ENCODE measurements around the gene ARHGEF16. TPM values are rescaled to one million over a fixed set of nuclear protein-coding genes. Genes with fewer than 3 reads are reported as not detected.

ARHGEF16 gene
- polyA plus RNA-seq, 1 experiment, result not detected

DNA sequence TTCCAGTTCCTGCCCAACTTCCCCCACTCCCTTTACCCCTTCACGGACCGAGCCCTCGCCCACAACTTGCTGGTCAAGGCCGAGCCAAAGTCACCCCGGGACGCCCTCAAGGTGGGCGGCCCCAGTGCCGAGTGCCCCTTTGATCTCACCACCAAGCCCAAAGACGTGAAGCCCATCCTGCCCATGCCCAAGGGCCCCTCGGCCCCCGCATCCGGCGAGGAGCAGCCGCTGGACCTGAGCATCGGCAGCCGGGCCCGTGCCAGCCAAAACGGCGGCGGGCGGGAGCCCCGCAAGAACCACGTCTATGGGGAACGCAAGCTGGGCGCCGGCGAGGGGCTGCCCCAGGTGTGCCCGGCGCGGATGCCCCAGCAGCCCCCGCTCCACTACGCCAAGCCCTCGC is 42.1 kb upstream of the ARHGEF16 start:
- CTCF ChIA-PET, result no interaction called here
- TF ChIP-seq, protein P1, sequence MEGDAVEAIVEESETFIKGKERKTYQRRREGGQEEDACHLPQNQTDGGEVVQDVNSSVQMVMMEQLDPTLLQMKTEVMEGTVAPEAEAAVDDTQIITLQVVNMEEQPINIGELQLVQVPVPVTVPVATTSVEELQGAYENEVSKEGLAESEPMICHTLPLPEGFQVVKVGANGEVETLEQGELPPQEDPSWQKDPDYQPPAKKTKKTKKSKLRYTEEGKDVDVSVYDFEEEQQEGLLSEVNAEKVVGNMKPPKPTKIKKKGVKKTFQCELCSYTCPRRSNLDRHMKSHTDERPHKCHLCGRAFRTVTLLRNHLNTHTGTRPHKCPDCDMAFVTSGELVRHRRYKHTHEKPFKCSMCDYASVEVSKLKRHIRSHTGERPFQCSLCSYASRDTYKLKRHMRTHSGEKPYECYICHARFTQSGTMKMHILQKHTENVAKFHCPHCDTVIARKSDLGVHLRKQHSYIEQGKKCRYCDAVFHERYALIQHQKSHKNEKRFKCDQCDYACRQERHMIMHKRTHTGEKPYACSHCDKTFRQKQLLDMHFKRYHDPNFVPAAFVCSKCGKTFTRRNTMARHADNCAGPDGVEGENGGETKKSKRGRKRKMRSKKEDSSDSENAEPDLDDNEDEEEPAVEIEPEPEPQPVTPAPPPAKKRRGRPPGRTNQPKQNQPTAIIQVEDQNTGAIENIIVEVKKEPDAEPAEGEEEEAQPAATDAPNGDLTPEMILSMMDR (IDR thresholded peaks at IDR 0.05; ENCODE audit: low read depth, low read length), result no peak
- H3K9me3 ChIP-seq (ENCODE audit: control insufficient read depth, insufficient read depth, low read length), result peaks cover 94% of the 10 kb centered on the region
- H3K27ac ChIP-seq (ENCODE audit: low read depth, low read length), result no peak overlapping the region
- no peaks in the 10 kb centered on the region for H3K27me3 ChIP-seq (ENCODE audit: control insufficient read depth, insufficient read depth, low read length)
- H3K4me3 ChIP-seq (ENCODE audit: low read depth, low read length), result no peak overlapping the region
- POLR2A ChIA-PET, result no interaction called here
- no peak for DNase-seq (ENCODE audit: low read depth, low spot score)

DNA sequence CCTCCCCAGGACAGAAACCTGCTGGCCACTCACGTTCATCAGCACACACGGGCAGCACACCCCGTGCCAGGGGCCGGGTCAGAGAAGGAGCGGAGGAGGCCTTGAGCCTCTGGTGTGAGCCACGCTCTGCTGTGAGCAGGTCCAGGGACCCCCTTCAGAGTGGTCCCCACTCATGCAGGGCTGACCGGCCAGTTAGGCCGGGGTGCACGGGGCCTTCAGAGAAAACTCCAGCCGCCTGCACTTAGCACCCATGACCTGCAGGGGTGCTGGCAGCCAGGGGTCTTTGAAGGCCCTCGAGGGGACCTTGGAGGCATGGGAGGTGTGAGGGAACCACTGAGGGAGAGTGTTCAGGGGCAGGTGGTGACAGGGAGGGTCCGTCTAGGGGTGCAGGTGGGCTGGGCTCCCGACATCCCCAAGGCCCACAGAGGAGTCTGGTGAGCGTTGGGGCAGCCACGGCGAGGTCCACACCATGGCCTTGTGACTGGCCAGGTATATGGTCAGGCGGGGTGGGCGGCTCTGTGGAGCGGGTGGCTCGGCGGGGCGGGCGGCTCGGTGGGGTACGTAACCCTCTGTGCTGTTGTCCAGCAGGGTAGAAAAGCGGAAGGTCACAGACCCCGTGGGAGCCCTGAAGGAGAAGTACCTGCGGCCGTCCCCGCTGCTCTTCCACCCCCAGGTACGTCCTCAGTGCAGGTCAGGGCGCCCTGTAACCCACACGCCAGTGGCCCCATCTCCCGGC is 40.3 kb upstream of the ARHGEF16 start:
- CTCF ChIA-PET, result no interaction called here

DNA sequence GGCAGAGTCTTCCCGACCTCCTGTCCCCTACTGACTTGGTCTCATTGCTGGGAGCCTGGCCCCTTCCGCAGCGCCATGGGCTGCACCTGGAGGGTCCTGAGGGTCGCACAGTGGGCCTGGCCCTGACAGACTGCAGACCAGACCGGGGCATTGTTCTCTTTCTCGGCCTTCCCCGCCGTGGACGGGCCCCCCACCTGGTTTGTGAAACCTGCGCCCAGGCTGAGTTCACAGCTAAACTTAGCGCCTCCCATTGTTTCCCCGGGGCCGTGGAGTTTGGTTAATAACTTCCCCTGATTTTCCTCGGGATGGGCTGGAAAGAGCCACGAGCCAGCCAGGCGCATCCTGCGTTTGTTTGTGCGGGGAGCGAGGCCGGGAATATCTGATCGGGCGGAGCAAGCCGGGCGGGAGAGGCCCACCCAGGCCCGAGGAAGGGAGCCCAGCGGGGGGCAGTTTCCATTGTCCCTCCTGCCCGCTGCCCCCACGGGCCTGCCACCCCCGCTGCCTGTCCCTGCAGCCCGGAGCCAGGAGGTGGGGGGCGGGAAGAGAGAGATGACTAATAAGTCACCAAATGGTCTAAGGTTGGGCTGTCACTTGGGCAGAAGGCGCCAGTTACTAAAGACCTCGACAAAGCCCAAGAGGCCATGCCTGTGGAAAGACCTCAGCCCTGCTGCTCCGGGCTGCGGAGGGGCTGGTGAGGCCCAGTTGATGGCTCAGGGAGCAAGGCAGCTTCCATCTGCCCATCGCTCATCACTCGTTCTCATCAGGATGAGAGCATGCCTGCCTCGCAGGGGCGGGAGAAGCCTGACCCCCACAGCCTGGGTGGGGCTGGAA is 39.0 kb upstream of the ARHGEF16 start:
- CTCF ChIA-PET, result no interaction called here
- Histone ChIP-seq H3K27ac (ENCODE audit: low read depth, low read length) (no peak overlapping the region), H3K27me3 (ENCODE audit: control insufficient read depth, insufficient read depth, low read length) (no peaks in the 10 kb centered on the region), H3K4me3 (ENCODE audit: low read depth, low read length) (no peak overlapping the region), H3K9me3 (ENCODE audit: control insufficient read depth, insufficient read depth, low read length) (peaks cover 72% of the 10 kb centered on the region)
- TF ChIP-seq, protein P1 (IDR thresholded peaks at IDR 0.05; ENCODE audit: low read depth, low read length), result no peak
- no peak for DNase-seq (ENCODE audit: low read depth, low spot score)
- POLR2A ChIA-PET, result no interaction called here

More for the DNA sequence above, 40.3 kb upstream of the ARHGEF16 start:
- no peak for DNase-seq (ENCODE audit: low read depth, low spot score)
- no peaks in the 10 kb centered on the region for H3K27me3 ChIP-seq (ENCODE audit: control insufficient read depth, insufficient read depth, low read length)
- TF ChIP-seq, protein P1 (IDR thresholded peaks at IDR 0.05; ENCODE audit: low read depth, low read length), result no peak
- H3K27ac ChIP-seq (ENCODE audit: low read depth, low read length), result no peak overlapping the region
- H3K4me3 ChIP-seq (ENCODE audit: low read depth, low read length), result no peak overlapping the region
- POLR2A ChIA-PET, result no interaction called here
- H3K9me3 ChIP-seq (ENCODE audit: control insufficient read depth, insufficient read depth, low read length), result peaks cover 85% of the 10 kb centered on the region

DNA sequence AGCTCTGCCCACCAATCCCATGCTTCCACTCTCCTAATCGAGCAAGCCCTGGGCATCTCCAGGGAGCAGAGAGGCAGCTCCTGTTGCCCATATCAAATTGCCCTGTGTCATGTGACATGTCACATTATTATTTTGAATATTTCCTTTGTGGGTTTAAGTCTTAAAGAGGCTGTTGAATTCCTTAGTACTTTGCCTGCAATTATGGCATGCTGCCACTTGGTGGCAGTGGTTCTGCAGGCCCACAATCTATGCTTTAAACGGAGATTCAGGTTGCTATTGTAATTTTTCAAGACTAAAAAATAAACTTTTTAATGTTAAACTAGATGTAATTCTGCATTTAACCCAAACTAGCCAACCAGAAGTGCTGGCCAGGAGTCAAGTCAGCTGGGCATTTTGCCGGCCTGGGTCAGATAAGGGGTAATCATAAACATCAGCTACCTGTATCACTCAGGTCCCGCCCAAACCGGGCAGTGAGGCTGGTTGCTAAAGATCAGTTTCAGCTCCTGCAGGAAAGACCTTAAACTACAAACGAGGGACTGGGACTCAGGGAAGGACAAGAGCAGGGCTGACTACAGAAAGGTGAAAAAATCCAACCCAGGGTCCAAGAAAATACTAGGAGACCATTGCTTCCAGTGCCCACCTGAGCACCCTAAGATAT is 37.3 kb upstream of the ARHGEF16 start:
- H3K4me3 ChIP-seq (ENCODE audit: low read depth, low read length), result no peak overlapping the region
- ChIA-PET CTCF (interaction anchor here (0.6 kb wide), 2 partner anchors 436 to 794 kb away, joined by 3 to 4 read pairs; no protein-coding TSS in a partner anchor), POLR2A (no interaction called here)
- H3K27me3 ChIP-seq (ENCODE audit: control insufficient read depth, insufficient read depth, low read length), result no peaks in the 10 kb centered on the region
- no peak for DNase-seq (ENCODE audit: low read depth, low spot score)
- no peak overlapping the region for H3K27ac ChIP-seq (ENCODE audit: low read depth, low read length)
- H3K9me3 ChIP-seq (ENCODE audit: control insufficient read depth, insufficient read depth, low read length), result peaks cover 55% of the 10 kb centered on the region
- TF ChIP-seq, protein P1 (IDR thresholded peaks at IDR 0.05; ENCODE audit: low read depth, low read length), result 0 out of 2 replicates have a peak, but pooled peaks have one; percentile 20
